Fibroblast of lung (primary cell): Measurements from ENCODE around the gene CDS1.

Experiments used
- EZH2 ChIP-seq: IDR thresholded peaks from 2 replicates; pipeline ENCODE4 v1.5.1; 2012; ENCODE audit warnings: low read length, control low read depth, mild to moderate bottlenecking; ENCODE audit errors: missing control alignments
- TF ChIP-seq, protein P1 (sequence below), 2 donors: IDR thresholded peaks in 1 of 2; conservative IDR thresholded peaks in 1 of 2; 1 replicate in 1 of 2; 2 replicates in 1 of 2; pipeline ENCODE4 v1.5.1; 2011 to 2012; ENCODE audit warnings: low read length in 2 of 2, control low read depth in 1 of 2, inconsistent platforms in 1 of 2, low read depth in 1 of 2, mild to moderate bottlenecking in 1 of 2

DNA sequence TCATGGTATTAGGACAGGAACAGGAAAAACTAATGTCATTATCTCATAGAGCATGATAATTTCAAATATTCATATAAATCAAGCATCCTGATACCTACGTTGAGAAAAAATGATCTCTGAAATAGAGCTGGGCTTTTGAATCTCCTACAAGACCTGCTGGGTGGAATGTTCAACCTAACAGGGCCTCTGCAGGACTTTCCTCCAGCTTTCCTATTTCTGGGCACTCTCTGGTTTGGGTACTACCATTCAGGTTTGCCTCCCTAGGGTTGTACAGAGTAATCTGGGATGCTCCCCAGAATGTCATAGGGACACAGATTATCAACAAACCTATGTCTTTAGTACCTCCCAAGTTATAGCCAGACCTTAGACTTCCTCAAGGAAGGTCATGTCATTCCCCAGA, 108.9 kb downstream of the CDS1 start:
- TF ChIP-seq, protein P1, sequence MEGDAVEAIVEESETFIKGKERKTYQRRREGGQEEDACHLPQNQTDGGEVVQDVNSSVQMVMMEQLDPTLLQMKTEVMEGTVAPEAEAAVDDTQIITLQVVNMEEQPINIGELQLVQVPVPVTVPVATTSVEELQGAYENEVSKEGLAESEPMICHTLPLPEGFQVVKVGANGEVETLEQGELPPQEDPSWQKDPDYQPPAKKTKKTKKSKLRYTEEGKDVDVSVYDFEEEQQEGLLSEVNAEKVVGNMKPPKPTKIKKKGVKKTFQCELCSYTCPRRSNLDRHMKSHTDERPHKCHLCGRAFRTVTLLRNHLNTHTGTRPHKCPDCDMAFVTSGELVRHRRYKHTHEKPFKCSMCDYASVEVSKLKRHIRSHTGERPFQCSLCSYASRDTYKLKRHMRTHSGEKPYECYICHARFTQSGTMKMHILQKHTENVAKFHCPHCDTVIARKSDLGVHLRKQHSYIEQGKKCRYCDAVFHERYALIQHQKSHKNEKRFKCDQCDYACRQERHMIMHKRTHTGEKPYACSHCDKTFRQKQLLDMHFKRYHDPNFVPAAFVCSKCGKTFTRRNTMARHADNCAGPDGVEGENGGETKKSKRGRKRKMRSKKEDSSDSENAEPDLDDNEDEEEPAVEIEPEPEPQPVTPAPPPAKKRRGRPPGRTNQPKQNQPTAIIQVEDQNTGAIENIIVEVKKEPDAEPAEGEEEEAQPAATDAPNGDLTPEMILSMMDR (conservative IDR thresholded peaks at IDR 0.05 in 1 of 2, IDR thresholded peaks at IDR 0.05 in 1 of 2; ENCODE audit: low read depth in 1 of 2, low read length in 2 of 2): no peak
- TF ChIP-seq EZH2: no peak
